HG03469 (cell line): Measurements from ENCODE around the gene ARHGEF7.
"Not testable (repeated sequence)": the region's sequence is repeated elsewhere in the genome, so short reads cannot be mapped to it uniquely, and the experiment has no call there.

ENCODE experiments used
- ATAC-seq: cut with Tn5 transposase; IDR thresholded peaks from one replicate; pipeline ENCODE4 v1.9.1; 2021; ENCODE audit warnings: mild to moderate bottlenecking, moderate library complexity, moderate number of reproducible peaks; ENCODE audit not compliant: unreplicated experiment

ARHGEF7 gene

DNA sequence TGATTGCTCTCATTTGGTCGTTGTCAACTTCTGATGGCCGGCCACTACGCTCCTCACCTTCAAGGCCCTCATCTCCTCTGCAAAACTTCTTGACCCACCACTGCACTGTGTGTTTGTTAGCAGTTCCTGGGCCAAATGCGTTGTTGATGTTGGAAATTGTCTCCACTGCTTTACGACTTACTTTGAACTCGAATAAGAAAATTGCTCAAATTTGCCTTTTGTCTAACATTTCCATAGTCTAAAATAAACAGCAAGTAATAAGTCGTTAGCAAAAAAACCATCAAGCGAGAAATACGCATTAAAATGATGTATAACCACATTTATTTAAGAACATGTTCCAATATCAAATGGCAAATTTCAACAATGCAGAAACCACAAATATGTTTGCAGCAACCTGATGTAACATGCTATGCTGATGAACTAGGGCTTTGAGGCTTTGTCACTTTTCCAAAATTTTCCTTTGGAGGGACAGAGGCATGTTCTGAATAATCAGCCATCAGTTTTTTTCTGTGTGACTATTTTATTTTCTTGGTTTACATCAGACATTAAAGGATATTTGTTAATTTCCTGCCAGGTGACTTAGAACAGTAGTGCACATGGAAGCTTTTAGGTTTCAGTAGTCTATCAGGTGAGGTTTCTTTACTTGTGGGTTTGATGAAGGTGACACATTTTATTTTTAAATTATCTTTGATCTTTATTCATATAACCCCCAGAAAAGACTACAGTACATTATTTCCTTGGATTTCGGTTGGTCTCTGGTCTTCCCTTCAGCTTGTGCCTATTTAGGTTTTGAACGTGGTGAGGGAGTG lies 130.7 kb downstream of the ARHGEF7 start:
- ATAC-seq = no peak

DNA sequence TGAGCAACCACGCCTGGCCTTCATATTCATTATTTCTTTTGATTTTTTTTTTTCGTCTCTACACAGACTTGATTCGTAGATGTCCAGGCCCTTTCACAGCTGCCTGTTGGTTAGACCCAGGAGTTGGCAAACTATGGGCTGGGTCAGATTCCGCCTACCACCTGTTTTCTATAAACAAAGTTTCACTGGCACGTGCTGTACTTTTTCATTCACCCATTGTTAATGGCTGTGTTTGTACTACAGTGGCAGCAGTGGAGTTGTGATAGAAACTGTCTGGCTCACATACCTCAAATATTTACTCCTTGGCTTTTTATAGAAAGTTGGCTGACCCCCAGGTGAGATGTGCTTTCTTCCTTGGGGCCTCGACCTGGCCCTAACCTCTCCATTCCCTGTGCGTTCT lies 132.4 kb downstream of the ARHGEF7 start:
- ATAC-seq = no peak

- no peak for ATAC-seq
Observed at GRCh38 chr13:111248822-111249221, 133.7 kb downstream of the ARHGEF7 start.

DNA sequence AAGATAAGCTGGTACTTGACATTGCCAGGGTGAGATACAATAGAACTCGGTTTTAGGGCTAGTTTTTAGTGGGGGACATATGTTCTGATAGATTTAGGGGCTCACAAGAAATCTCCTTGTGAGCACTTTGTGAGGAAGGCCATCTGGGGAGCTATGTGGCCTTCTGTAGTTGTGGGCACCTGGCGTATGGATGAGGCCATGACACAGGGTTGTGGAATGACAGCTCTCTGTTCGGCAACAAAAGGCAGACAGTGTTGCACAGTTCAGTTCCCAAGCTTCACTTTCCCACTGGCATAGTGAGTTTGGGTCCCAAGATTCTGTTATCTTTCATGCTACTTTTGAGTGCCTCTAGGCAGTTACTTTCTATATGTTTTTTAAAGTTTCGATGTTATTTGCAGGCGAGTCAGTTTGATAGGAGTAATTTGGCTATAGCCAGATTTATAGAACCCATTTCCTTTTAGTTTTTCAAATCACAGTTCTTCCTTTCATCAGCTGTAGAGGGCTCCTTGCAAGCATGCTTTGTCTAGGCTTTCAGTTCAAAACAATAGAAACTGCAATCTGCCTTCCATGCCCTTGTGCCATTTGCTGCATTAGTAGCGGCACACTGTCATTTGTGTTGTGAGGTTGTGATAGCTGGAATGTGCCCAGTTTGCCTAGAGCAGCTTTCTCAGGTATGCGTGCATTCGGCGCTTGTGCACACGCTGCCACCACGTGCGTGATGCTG lies 134.7 kb downstream of the ARHGEF7 start:
- no peak for ATAC-seq

- ATAC-seq = no peak
Observed at GRCh38 chr13:111251646-111252445, 136.7 kb downstream of the ARHGEF7 start.

DNA sequence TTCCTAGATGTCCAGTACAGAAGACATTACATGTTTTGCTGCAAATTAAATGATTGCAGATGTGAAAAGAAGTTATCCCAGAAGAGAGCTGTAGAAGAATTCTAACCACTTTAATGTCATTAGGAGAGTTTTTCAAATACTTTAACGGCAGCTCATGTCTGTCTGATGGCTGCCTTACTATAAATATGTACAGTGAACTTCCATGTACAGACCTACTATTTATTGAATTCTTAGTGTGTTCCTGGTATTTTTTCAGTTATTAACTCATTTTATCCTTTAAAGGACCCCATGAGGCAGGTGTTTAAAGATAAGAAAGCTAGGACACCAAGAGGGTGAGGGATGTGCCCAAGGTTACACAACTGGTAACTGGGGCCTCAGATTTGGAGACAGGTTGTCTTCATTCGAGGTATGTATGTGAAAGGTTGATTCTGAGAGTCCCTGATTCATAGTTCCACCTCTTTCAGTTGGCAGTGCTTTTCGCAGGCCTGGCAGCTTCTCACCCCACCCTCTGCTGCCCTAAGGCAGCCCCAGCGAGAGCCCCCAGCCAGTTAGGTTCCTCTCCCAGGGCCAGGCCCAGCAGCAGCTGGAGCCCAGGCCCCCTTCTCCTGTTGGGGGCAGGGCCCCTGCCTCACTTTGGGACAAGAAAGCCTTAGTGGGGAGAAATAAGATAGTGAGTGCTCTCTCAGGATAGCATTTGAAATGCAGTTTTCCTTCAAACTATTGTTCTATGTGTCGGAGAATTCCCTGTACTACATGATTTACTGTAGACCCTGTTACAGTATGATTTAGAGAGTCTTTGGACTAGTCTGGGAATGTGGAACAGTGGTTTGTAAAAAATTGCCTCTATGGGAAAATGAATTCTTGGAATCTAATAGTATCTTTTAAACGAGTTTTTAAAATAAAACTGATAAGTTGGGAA lies 137.6 kb downstream of the ARHGEF7 start:
- no peak for ATAC-seq

DNA sequence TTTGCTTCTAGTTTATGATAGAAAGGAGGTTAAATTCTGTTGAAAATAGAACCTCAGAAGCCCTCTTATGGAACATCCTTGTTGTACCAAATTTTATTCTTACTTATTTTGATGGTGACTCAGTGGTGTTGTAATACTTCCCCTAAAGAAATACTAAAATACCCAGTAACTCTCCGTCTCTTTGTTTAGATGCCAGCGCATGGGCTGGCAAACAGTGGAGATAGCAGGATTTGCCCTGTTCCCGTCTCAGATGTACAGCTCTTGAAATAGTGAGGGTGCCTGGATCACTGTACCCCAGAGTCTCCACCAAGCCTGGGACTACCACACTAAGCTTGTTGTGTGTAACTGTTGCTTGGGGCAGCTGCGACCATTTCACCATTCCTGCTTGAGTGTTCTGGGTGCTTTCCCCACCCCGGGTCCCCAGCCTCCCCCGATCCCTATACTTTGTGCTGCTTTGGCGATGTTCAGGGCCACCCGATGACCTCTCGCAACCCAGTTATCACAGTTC lies 138.3 kb downstream of the ARHGEF7 start:
- ATAC-seq = no peak

DNA sequence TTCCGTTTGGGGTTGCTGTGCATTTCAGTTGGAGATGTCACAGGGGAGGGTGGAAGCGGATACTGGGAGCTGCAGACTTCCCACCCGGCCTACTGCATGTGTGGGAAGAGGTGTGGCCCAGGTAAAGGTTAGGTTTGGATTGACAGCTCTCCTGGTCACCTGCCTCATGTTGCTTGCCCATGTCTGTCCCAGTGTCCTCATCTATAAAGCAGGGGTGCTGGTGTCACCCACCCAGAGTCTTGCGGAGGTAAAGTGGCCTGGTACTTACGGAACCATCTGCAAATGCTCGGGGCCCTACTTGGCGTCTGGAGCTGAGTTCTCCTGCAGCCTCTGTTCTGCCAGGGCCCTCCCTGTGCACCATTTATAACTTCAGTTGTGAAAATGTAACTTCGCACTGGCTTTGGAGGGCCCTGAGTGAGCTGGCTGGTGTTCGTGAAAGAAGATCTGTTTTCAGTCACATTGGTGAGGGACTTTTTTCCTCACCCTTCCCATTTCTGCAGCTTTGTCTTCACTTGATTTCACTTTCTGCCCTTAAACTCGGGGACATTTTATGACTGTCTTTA lies 140.2 kb downstream of the ARHGEF7 start:
- no peak for ATAC-seq

- ATAC-seq = no peak
Observed at GRCh38 chr13:111256458-111256857, 141.3 kb downstream of the ARHGEF7 start.

- ATAC-seq = no peak
Observed at GRCh38 chr13:111256946-111257345, 141.8 kb downstream of the ARHGEF7 start.

DNA sequence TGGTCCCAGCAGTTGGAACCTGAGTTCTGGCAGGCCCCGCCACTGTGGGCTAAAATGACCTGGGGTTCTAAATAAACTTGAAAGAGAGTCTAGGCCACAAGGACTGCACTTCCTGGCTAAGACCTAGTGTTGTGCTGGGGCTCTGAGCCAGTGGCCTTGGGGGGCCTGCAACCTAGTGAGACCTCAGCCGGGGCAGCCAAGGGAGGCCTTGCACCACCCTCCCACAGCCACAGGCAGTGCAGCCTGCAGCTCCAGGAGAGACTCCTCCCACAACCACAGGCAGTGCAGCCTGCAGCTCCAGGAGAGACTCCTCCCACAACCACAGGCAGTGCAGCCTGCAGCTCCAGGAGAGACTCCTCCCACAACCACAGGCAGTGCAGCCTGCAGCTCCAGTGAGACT lies 142.8 kb downstream of the ARHGEF7 start:
- not testable (repeated sequence) for ATAC-seq

DNA sequence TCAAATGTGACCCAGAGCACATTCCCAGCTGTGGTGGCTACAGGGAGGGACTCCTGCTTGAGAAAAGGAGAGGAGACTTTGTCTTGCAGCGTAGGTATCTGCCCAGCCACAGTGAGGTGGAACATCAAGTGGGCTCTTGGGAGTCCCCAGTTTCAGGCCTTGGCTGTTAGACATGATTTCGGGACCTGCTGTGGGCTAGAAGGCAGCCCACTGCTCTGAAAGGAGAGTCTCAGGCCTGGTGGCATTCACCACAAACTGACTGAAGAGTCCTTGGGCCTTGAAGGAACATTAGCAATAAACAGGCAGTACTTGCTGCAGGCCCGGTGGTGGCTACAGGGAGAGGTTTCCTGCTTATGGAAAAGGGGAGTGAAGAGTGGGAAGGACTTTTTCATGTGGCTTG lies 143.5 kb downstream of the ARHGEF7 start:
- no peak for ATAC-seq

DNA sequence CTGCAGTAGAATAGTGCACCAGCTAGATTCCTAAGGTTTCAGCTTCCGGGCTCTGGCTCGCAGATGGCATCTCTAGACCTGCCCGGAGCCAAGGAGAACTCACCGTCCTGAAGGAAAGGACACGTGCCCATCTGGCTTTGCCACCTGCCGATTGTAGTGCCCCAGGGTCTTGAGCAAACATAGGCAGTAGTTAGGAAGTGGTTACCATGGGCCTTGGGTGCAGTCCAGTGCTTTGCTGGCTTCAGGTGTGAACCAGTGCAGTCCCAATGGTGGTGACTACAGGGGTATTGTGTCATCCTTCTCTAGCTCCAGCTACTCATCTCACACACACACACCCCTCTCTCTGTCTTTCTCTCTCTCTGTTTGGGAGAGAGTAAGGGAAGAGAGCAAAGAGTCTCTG lies 143.9 kb downstream of the ARHGEF7 start:
- no peak for ATAC-seq

DNA sequence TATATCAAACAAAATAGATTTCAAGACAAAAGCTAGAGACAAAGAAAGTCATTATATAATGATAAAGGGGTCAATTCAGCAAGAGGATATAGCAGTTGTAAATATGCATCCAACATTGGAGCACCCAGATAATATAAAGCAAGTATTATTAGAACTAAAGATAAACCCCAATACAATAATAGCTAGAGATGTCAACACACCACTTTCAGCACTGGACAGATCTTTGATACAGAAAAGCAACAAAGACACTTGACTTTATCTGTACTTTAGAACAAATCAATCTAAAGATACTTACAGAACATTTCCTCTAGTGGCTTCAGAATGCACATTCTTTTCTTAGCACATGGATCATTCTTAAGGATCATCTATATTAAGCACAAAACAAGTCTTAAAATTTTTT lies 146.2 kb downstream of the ARHGEF7 start:
- ATAC-seq = no peak

DNA sequence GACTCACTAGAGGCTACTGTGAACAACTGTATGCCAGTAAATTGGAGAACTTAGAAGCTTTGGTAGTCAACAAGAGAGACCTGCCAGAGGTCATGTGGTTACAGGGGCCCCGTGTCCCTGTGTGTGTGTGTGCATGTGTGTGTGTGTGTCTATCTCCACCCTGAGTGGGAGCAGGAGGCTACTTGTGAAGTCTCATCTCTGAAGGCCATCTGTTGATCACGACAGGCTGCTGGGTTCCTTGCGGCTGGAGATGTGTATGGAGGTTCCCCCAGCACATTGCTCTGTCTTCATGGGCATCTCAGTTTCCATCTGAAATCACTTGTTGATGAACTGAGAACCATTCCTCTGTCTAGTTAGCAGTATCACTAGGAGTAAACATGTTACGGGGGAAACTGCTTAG lies 147.2 kb downstream of the ARHGEF7 start:
- no peak for ATAC-seq

GRCh38 chr13:111262715-111263114 lies 147.6 kb downstream of the ARHGEF7 start:
- no peak for ATAC-seq

DNA sequence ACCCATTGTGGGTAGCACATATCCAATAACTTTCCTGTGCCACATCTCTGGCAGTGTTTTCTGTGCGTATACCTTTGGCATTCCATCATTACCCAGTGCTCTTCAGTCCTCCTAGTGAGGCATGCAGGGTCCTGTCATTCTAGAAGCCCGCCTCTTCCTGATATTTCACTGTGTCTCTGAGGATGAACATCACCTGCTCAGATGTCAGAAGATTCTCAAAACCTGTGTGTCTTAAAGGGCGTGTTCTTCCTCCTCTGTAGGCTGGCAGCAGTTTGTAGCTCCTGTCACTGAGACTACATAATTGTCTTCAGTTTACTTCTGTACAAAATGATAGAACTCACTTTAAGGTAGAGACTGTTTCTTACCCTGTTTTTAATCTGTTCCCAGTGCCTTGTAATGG lies 148.5 kb downstream of the ARHGEF7 start:
- ATAC-seq = no peak

DNA sequence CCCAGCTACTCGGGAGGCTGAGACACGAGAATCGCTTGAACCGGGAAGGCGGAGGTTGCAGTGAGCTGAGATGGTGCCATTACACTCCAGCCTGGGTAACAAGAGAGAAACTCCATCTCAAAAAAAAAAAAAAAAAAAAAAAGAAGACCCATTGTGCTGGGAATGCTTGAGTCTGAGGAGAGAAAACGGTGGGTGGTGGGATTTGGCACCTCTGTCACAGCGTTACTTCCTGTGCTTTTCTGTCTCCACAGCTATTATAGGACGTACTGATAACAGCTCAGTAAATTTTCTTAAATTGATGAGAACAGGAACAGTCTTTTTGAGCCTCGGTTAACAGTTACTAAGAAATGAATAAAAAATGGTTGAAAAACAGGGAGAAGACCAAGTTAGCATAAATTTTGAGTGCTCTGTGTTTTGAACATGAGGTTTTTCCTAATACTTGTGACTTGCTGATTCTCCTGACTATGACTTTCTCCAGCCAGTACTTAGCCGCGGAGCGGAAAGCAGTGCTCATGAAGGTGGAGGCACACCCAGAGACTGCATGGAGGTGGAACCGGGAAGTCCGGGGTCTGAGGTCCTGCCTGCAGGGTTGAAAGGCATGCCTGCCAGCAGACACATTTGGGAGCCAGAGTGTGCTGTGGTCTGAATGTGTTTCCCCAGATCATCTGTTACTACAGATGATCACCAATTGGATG lies 150.0 kb downstream of the ARHGEF7 start:
- no peak for ATAC-seq

DNA sequence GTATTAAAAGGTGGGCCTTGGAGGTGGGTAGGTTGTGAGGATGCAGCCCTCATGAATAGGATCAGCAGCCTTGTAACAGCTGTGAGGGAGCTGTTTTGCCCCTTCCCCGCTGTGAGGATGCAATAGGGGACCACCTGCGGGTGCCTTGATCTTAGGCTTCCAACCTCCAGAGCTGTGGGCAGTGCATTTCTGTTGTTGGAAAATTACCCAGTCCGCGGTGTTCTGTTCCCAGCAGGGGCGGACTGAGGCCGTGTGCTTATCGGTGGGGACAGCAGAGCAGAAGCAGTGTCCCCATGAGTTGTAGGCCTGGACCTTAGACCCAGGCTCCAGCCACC lies 150.6 kb downstream of the ARHGEF7 start:
- ATAC-seq = no peak

- no peak for ATAC-seq
Observed at GRCh38 chr13:111267205-111267604, 152.1 kb downstream of the ARHGEF7 start.
